Measurements from ENCODE around the gene ALCAM. TPM values are rescaled to one million over a fixed set of nuclear protein-coding genes. Genes with fewer than 3 reads are reported as not detected.

Gene ALCAM
- total and polyA plus RNA-seq, 2 of the 8 experiments (the other 6 are each of a cell fraction or from before 2014, with no cell fraction given): 10.8 to 33.0 TPM

GRCh38 chr3:105360003-105360402 is 6.7 kb upstream of the ALCAM start:
- Histone ChIP-seq H2BK20ac (ENCODE audit: low read length) (no peak overlapping the region), H3K79me2 (ENCODE audit: control insufficient read depth in 1 of 2, insufficient read depth in 2 of 2, low read length in 2 of 2) (no peaks in the 10 kb centered on the region), H3K9me3 (ENCODE audit: insufficient read depth in 2 of 2, low read depth in 1 of 2, low read length in 1 of 2) (no peaks in the 10 kb centered on the region), H3K14ac (ENCODE audit: insufficient read length) (no peak overlapping the region), H4K91ac (replicated peaks; ENCODE audit: insufficient read length, low read length) (no peak overlapping the region), H3K23ac (ENCODE audit: insufficient read length) (no peak overlapping the region), H4K5ac (ENCODE audit: insufficient read length, low read depth, low read length) (no peak overlapping the region), H3K23me2 (ENCODE audit: low read depth, low read length) (no peaks in the 10 kb centered on the region), H2BK12ac (ENCODE audit: low read depth, low read length) (no peak overlapping the region), H3K36me3 (ENCODE audit: control insufficient read depth in 2 of 4, insufficient read depth in 4 of 4, low read length in 3 of 4) (no peaks in the 10 kb centered on the region), H3K4me3 (ENCODE audit: extremely low read depth in 1 of 4, insufficient read depth in 2 of 4, low read depth in 3 of 4, low read length in 4 of 4) (no peak overlapping the region), H2BK15ac (ENCODE audit: low read length) (no peak overlapping the region), H2AFZ (ENCODE audit: low read length) (no peak overlapping the region), H4K8ac (ENCODE audit: extremely low read depth, insufficient read depth, low read length) (no peak overlapping the region), H3K18ac (ENCODE audit: extremely low read depth, low read length) (no peak overlapping the region), H3K4me1 (replicated peaks in 1 of 4; ENCODE audit: control insufficient read depth in 3 of 4, insufficient read depth in 4 of 4, low read length in 3 of 4) (peaks cover 0 to 6% (median 4%) of the 10 kb centered on the region in 4 experiments; a peak in 3 of 7 replicates), H3K4me2 (ENCODE audit: insufficient read depth in 1 of 2, low read depth in 2 of 2, low read length in 2 of 2) (no peak overlapping the region), H2BK120ac (replicated peaks; ENCODE audit: low read depth, low read length) (no peak overlapping the region), H3K27me3 (replicated peaks in 1 of 4; ENCODE audit: control insufficient read depth in 3 of 4, extremely low read depth in 1 of 4, insufficient read depth in 3 of 4, low read length in 3 of 4) (no peaks in the 10 kb centered on the region), H3K56ac (replicated peaks; ENCODE audit: insufficient read length, low read depth, low read length) (no peak overlapping the region), H2AK5ac (ENCODE audit: low read depth, low read length) (no peak overlapping the region), H4K20me1 (replicated peaks in 1 of 2; ENCODE audit: control insufficient read depth in 1 of 2, insufficient read depth in 2 of 2, low read length in 2 of 2) (no peaks in the 10 kb centered on the region), H2BK5ac (ENCODE audit: low read depth, low read length) (no peak overlapping the region), H3K27ac (ENCODE audit: low read depth, low read length) (no peak overlapping the region), H3K9ac (replicated peaks in 1 of 4; ENCODE audit: extremely low read depth in 1 of 4, low read depth in 3 of 4, low read length in 3 of 4) (no peak overlapping the region), H3K79me1 (ENCODE audit: low read depth, low read length) (no peaks in the 10 kb centered on the region), H3K4ac (replicated peaks; ENCODE audit: insufficient read length, low read depth, low read length) (no peak overlapping the region)
- no peak for FAIRE-seq
- ChIA-PET CTCF (ENCODE audit: partially characterized antibody) (no interaction called here), POLR2A (ENCODE audit: partially characterized antibody) (no interaction called here)
- DNase-seq (ENCODE audit: low read depth in 1 of 2, low spot score in 2 of 2): no peak
- TF ChIP-seq BRCA1 (IDR thresholded peaks at IDR 0.05; ENCODE audit: low read depth, low read length) (no peak), TEAD4 (IDR thresholded peaks at IDR 0.05; ENCODE audit: low read depth, low read length) (no peak), BCL11A (IDR thresholded peaks at IDR 0.05; ENCODE audit: low read depth in 2 of 2, low read length in 2 of 2) (no peak), TCF12 (IDR thresholded peaks at IDR 0.05; ENCODE audit: low read depth, low read length) (no peak), MAX (IDR thresholded peaks at IDR 0.05) (no peak), SIRT6 (IDR thresholded peaks at IDR 0.05; ENCODE audit: low read length) (no peak)
- whole genome bisulfite sequencing, 2 experiments (ENCODE audit: extremely low coverage in 1 of 2, insufficient coverage in 1 of 2, insufficient read length in 1 of 2, insufficient replicate concordance in 2 of 2, low coverage in 1 of 2, low lambda C conversion rate in 2 of 2, missing lambda C conversion rate in 1 of 2): 88% methylated on average over 2 of the region's 2 CpGs; no CpG with 5 or more reads in 1 of the 2 experiments

All from H1 (cell line).